ENCODE data around the gene PAM16. TPM values are rescaled to one million over a fixed set of nuclear protein-coding genes. Genes with fewer than 3 reads are reported as not detected.

PAM16 gene
- total and polyA plus RNA-seq, 4 donors: 14.0 to 70.5 (median 29.6) TPM

DNA sequence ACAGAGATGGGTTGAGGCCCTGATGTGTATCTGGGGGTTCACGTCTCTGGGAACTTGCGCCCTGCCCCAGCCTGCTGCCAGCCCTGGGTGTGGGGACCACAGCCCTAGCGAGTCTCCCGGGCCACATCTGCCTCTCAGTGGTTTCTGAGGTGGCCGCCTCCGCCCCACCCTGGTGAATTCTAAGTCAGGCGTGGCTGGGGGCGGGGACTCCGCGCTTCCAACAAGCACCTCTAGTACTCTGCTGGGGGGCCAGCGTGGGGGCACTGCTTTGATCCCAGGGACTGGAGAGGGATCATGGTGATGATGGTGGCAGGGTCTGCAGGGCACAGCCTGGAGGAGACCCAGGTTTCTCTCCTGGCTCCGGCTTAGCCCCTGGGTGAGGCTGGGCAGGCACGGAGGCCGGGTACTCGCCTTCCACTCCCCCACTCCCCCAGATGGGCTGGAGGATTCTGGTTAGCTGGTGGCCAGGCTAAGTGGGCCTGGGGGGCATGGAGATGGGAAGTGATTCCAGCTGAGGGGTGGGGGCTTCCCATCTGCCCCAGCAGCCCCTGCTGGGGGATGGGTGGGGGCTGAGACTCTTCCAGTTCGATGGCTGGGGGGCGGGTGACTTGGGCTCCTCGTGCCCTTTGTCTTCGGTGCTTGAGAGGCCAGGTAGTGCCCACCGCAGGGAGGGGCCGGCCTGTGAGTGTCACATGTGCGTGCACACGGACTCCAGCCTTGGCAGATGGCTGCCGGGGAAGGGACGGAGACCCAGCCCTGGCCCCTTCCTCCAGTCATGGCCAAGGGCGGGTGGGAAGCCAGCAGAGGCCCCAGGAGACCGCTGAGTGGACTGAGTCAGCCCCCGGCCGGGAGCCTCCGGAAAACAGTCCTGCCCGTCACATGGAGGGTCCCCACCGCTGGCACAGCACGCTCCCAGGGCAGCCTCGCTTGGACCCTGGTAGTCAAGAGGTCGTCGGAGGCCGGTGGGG lies 31.4 kb downstream of the PAM16 start (continued):
- TF ChIP-seq SP1 (IDR thresholded peaks at IDR 0.05) (no peak), NR2F2 (IDR thresholded peaks at IDR 0.05) (no peak), EGR1 (IDR thresholded peaks at IDR 0.05; ENCODE audit: low read depth in 2 of 2) (no peak), TAF1 (conservative IDR thresholded peaks at IDR 0.05) (no peak), RXRA (IDR thresholded peaks at IDR 0.05) (no peak)

DNA sequence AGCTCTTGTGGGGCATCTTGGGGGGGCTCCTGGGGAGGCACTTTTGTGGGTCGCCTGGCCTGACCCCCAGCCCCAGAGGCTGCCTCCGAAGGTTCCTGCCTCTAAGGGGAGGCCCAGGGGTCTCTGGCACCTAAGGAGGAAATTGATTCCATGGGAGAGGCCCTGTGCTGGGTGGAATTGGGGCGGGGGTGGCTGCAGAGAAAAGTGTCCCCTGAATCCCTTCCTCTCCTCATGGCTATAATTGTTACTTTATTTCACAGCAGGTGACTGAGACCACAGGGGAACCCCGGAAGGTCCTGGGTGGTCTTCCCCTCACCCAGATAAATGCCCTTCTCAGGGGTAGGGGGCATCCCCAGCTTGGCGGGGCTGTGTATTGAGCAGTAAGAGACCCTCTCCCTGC lies 32.2 kb downstream of the PAM16 start:
- DNase-seq (ENCODE audit: low spot score): no peak
- TF ChIP-seq, protein P1, sequence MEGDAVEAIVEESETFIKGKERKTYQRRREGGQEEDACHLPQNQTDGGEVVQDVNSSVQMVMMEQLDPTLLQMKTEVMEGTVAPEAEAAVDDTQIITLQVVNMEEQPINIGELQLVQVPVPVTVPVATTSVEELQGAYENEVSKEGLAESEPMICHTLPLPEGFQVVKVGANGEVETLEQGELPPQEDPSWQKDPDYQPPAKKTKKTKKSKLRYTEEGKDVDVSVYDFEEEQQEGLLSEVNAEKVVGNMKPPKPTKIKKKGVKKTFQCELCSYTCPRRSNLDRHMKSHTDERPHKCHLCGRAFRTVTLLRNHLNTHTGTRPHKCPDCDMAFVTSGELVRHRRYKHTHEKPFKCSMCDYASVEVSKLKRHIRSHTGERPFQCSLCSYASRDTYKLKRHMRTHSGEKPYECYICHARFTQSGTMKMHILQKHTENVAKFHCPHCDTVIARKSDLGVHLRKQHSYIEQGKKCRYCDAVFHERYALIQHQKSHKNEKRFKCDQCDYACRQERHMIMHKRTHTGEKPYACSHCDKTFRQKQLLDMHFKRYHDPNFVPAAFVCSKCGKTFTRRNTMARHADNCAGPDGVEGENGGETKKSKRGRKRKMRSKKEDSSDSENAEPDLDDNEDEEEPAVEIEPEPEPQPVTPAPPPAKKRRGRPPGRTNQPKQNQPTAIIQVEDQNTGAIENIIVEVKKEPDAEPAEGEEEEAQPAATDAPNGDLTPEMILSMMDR (IDR thresholded peaks at IDR 0.05; ENCODE audit: low read depth, low read length, missing input control): no peak
- no peak for TF ChIP-seq FOXA1 (IDR thresholded peaks at IDR 0.05)
- TF ChIP-seq GABPA (IDR thresholded peaks at IDR 0.05 in 1 of 2, conservative IDR thresholded peaks at IDR 0.05 in 1 of 2): no peak
- no peak for TF ChIP-seq HNF4A (conservative IDR thresholded peaks at IDR 0.05)
- TF ChIP-seq HNF4G (IDR thresholded peaks at IDR 0.05): no peak
- TF ChIP-seq, protein P2, sequence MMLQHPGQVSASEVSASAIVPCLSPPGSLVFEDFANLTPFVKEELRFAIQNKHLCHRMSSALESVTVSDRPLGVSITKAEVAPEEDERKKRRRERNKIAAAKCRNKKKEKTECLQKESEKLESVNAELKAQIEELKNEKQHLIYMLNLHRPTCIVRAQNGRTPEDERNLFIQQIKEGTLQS (IDR thresholded peaks at IDR 0.05): no peak
- TF ChIP-seq, protein P3, sequence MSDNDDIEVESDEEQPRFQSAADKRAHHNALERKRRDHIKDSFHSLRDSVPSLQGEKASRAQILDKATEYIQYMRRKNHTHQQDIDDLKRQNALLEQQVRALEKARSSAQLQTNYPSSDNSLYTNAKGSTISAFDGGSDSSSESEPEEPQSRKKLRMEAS (IDR thresholded peaks at IDR 0.05): no peak
- TF ChIP-seq NR2F2 (IDR thresholded peaks at IDR 0.05): no peak
- TF ChIP-seq, protein P4, sequence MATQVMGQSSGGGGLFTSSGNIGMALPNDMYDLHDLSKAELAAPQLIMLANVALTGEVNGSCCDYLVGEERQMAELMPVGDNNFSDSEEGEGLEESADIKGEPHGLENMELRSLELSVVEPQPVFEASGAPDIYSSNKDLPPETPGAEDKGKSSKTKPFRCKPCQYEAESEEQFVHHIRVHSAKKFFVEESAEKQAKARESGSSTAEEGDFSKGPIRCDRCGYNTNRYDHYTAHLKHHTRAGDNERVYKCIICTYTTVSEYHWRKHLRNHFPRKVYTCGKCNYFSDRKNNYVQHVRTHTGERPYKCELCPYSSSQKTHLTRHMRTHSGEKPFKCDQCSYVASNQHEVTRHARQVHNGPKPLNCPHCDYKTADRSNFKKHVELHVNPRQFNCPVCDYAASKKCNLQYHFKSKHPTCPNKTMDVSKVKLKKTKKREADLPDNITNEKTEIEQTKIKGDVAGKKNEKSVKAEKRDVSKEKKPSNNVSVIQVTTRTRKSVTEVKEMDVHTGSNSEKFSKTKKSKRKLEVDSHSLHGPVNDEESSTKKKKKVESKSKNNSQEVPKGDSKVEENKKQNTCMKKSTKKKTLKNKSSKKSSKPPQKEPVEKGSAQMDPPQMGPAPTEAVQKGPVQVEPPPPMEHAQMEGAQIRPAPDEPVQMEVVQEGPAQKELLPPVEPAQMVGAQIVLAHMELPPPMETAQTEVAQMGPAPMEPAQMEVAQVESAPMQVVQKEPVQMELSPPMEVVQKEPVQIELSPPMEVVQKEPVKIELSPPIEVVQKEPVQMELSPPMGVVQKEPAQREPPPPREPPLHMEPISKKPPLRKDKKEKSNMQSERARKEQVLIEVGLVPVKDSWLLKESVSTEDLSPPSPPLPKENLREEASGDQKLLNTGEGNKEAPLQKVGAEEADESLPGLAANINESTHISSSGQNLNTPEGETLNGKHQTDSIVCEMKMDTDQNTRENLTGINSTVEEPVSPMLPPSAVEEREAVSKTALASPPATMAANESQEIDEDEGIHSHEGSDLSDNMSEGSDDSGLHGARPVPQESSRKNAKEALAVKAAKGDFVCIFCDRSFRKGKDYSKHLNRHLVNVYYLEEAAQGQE (IDR thresholded peaks at IDR 0.05): no peak
- Histone ChIP-seq H3K9me3 (ENCODE audit: control insufficient read depth in 4 of 4, low read length in 3 of 4) (no peaks in the 10 kb centered on the region), H3K4me1 (ENCODE audit: control insufficient read depth in 4 of 4, insufficient read depth in 4 of 4, low read length in 3 of 4) (peaks cover 10 to 51% (median 28%) of the 10 kb centered on the region in 4 donors), H3K27me3 (ENCODE audit: control insufficient read depth in 4 of 4, insufficient read depth in 4 of 4, low read length in 3 of 4) (peaks cover 0 to 4% (median 0%) of the 10 kb centered on the region in 4 donors), H3K27ac (ENCODE audit: low read depth in 1 of 2, low read length in 2 of 2) (peak overlapping the region in 1 of 2 donors; percentile 38), H3K4me3 (ENCODE audit: low read depth in 1 of 3, low read length in 3 of 3) (no peak overlapping the region), H3K9ac (ENCODE audit: low read depth in 1 of 2, low read length in 2 of 2) (no peak overlapping the region), H3K36me3 (ENCODE audit: control insufficient read depth in 4 of 4, insufficient read depth in 3 of 4, low read depth in 1 of 4, low read length in 3 of 4) (no peaks in the 10 kb centered on the region)
- WGBS: 84% methylated on average over 5 of the region's 5 CpGs
